ENCODE data around the gene FMNL3. TPM values are rescaled to one million over a fixed set of nuclear protein-coding genes. Genes with fewer than 3 reads are reported as not detected.
A peak's percentile ranks its signal among the peaks of the same experiment; 100 is the strongest.

The FMNL3 gene
- total RNA-seq, 6 donors from 2014 or later: 13.0 to 46.7 (median 29.4) TPM

GRCh38 chr12:49696723-49697122 is 10.5 kb downstream of the FMNL3 start:
- Histone ChIP-seq H3K27ac (peak overlapping the region in 2 of 4 donors; percentile 35 to 61), H3K36me3 (no peaks in the 10 kb centered on the region), H3K4me1 (peaks cover 19 to 39% (median 32%) of the 10 kb centered on the region in 4 donors), H3K9me3 (no peaks in the 10 kb centered on the region), H3K4me3 (no peak overlapping the region), H3K27me3 (no peaks in the 10 kb centered on the region)
- DNase-seq (no peak), ATAC-seq (ENCODE audit: low FRiP score in 2 of 2) (no peak)
- TF ChIP-seq EP300 (IDR thresholded peaks at IDR 0.05): no peak
- no peak for TF ChIP-seq POLR2A (IDR thresholded peaks at IDR 0.05)
- TF ChIP-seq POLR2AphosphoS5 (IDR thresholded peaks at IDR 0.05): no peak
- TF ChIP-seq CTCF (IDR thresholded peaks at IDR 0.05): no peak

GRCh38 chr12:49693931-49694444 is 13.2 kb downstream of the FMNL3 start:
- Histone ChIP-seq H3K4me1 (peaks cover 28 to 44% (median 39%) of the 10 kb centered on the region in 4 donors), H3K4me3 (no peak overlapping the region), H3K27me3 (no peaks in the 10 kb centered on the region), H3K9me3 (no peaks in the 10 kb centered on the region), H3K36me3 (no peaks in the 10 kb centered on the region), H3K27ac (no peak overlapping the region)
- WGBS, 2 donors: 86 to 91% methylated on average over 8 of the region's 8 CpGs
- TF ChIP-seq CTCF (IDR thresholded peaks at IDR 0.05) (no peak), POLR2AphosphoS5 (IDR thresholded peaks at IDR 0.05) (no peak), POLR2A (IDR thresholded peaks at IDR 0.05) (no peak), EP300 (IDR thresholded peaks at IDR 0.05) (no peak)
- ATAC-seq (ENCODE audit: low FRiP score in 2 of 2): no peak
- no peak for DNase-seq

DNA sequence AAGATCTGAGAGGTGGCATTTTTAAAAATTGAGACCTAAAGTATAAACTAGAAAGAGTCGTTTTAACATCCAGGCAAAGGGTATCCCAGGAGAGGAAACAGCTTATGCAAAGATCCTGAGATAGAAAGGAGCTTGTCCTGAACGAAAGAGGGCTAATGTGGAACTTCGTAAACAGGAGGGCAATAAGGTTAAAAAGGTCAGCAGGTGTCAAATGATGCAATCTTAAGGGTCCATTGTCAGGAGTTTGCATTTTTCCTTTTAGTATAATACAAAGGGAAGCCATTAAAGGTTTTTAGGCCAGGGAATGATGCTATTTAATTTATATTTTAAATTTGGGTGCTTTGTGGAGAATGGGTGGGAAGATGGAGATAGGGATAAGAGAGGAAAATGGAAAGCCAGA is 14.4 kb downstream of the FMNL3 start:
- Histone ChIP-seq H3K9me3 (no peaks in the 10 kb centered on the region), H3K36me3 (no peaks in the 10 kb centered on the region), H3K27me3 (no peaks in the 10 kb centered on the region), H3K4me1 (peaks cover 19 to 37% (median 30%) of the 10 kb centered on the region in 4 donors), H3K4me3 (no peak overlapping the region), H3K27ac (no peak overlapping the region)
- TF ChIP-seq POLR2A (IDR thresholded peaks at IDR 0.05): no peak
- 50 to 54% methylated on average over 3 of the region's 3 CpGs for WGBS, 2 donors
- DNase-seq (no peak), ATAC-seq (ENCODE audit: low FRiP score in 2 of 2) (no peak)

DNA sequence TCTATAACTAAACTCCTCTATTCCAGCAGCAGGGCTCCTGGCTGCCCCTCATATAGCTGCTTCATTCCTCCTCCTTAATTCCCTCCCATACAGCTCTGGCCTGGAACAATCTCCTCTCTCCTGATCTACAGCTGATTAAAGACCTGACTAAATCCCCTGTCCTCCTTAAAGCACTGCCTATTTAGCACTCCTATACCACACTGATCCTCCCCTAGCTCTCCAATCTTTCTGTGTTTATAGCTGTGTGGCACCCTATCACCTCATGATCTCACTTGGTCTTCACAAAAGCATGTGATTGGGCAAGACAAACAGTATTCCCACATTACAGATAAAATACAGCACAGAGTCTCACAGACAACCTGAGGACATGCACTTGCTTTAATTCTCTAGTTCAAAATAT is 17.4 kb downstream of the FMNL3 start:
- Histone ChIP-seq H3K27ac (no peak overlapping the region), H3K4me1 (peaks cover 19 to 24% (median 20%) of the 10 kb centered on the region in 4 donors)

DNA sequence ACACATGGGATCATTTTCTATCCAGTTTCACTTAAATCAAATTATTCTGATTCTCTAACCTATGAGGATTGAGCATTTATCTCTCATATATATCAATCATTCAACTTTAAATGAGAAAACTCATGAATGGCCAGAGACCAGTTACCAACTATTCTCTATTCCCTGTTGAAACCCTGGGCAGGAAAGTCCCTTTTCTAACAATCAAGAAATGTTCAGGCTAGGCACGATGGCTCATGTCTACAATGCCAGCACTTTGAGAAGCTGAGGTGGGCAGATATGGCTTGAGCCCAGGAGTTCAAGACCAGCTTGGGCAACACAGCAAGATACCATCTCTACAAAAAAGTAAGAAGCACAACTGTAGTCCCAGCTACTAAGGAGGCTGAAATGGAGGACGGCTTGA is 18.0 kb downstream of the FMNL3 start:
- no peak for DNase-seq
- H3K36me3 ChIP-seq: no peaks in the 10 kb centered on the region

More for the DNA sequence above, 17.4 kb downstream of the FMNL3 start:
- DNase-seq (no peak), ATAC-seq (ENCODE audit: low FRiP score in 2 of 2) (no peak)
- Histone ChIP-seq H3K27me3 (no peaks in the 10 kb centered on the region), H3K9me3 (no peaks in the 10 kb centered on the region), H3K4me3 (no peak overlapping the region), H3K36me3 (no peaks in the 10 kb centered on the region)
- TF ChIP-seq EP300 (IDR thresholded peaks at IDR 0.05) (no peak), POLR2AphosphoS5 (IDR thresholded peaks at IDR 0.05) (no peak), CTCF (IDR thresholded peaks at IDR 0.05) (no peak), POLR2A (IDR thresholded peaks at IDR 0.05) (no peak)

More for the DNA sequence above, 18.0 kb downstream of the FMNL3 start:
- Histone ChIP-seq H3K9me3 (no peaks in the 10 kb centered on the region), H3K4me1 (peaks cover 20 to 24% (median 24%) of the 10 kb centered on the region in 4 donors), H3K4me3 (no peak overlapping the region), H3K27ac (no peak overlapping the region), H3K27me3 (no peaks in the 10 kb centered on the region)
- WGBS, 2 donors: 68 to 77% methylated on average over 2 of the region's 2 CpGs
- no peak for ATAC-seq (ENCODE audit: low FRiP score in 2 of 2)
- TF ChIP-seq POLR2AphosphoS5 (IDR thresholded peaks at IDR 0.05): no peak
- TF ChIP-seq CTCF (IDR thresholded peaks at IDR 0.05): no peak
- no peak for TF ChIP-seq EP300 (IDR thresholded peaks at IDR 0.05)
- TF ChIP-seq POLR2A (IDR thresholded peaks at IDR 0.05): no peak
